Bronchial epithelial cell (primary cell): ENCODE results near the gene KRT35. TPM values are rescaled to one million over a fixed set of nuclear protein-coding genes. Genes with fewer than 3 reads are reported as not detected.

Experiments
- DNase-seq: peaks from one replicate; pipeline ENCODE4 v3.0.0-alpha.2; 2010; ENCODE audit warnings: low read depth
- FAIRE-seq: peaks from 2 replicates; lab custom pipeline; 2011; peaks lifted over from hg19 to GRCh38; lab: Jason Lieb, UNC
- H3K27me3 ChIP-seq: 2 replicates; pipeline ENCODE4 v1.5.1; 2011; ENCODE audit warnings: low read length; ENCODE audit not compliant: control insufficient read depth, insufficient read depth
- H3K36me3 ChIP-seq: 2 replicates; pipeline ENCODE4 v1.5.1; 2011; ENCODE audit warnings: low read length; ENCODE audit not compliant: control insufficient read depth, insufficient read depth
- H3K4me3 ChIP-seq: 2 replicates; pipeline ENCODE4 v1.5.1; 2011; ENCODE audit warnings: mild to moderate bottlenecking, low read depth, low read length, control low read depth
- CTCF ChIP-seq: IDR thresholded peaks from 2 replicates; pipeline ENCODE4 v1.5.1; 2011; ENCODE audit warnings: mild to moderate bottlenecking, moderate library complexity, low read length, control low read depth, inconsistent platforms; ENCODE audit not compliant: insufficient read depth, severe bottlenecking
- total RNA-seq: library from RNA; depleted of rRNA; stranded (reverse); fragments of >200 nt; gene quantifications from 2 replicates; pipeline ENCODE4 v1.2.1, GENCODE V29; 2014

KRT35 gene
- total RNA-seq, 1 donor from 2014 or later = not detected

GRCh38 chr17:41483531-41483930 is 2.6 kb upstream of the KRT35 start:
- no peak for FAIRE-seq
- Histone ChIP-seq H3K4me3 (no peak overlapping the region), H3K36me3 (no peaks in the 10 kb centered on the region), H3K27me3 (no peaks in the 10 kb centered on the region)
- TF ChIP-seq CTCF = no peak
- DNase-seq = no peak

GRCh38 chr17:41480581-41480980 is 370 bp downstream of the KRT35 start:
- FAIRE-seq (no peak), DNase-seq (no peak)
- H3K27me3 ChIP-seq = peaks cover 1% of the 10 kb centered on the region
- no peaks in the 10 kb centered on the region for H3K36me3 ChIP-seq
- TF ChIP-seq CTCF = no peak
- no peak overlapping the region for H3K4me3 ChIP-seq

GRCh38 chr17:41480136-41480535 is 815 bp downstream of the KRT35 start:
- no peak for TF ChIP-seq CTCF
- DNase-seq = no peak
- Histone ChIP-seq H3K36me3 (no peaks in the 10 kb centered on the region), H3K27me3 (peaks cover 1% of the 10 kb centered on the region), H3K4me3 (no peak overlapping the region)
- no peak for FAIRE-seq

- no peak for FAIRE-seq
- Histone ChIP-seq H3K4me3 (no peak overlapping the region), H3K36me3 (no peaks in the 10 kb centered on the region), H3K27me3 (peaks cover 1% of the 10 kb centered on the region)
- DNase-seq = no peak
- TF ChIP-seq CTCF = no peak
These were observed 2.7 kb downstream of the KRT35 start for GRCh38 chr17:41478237-41478636.

GRCh38 chr17:41476866-41477815 is 3.8 kb downstream of the KRT35 start:
- no peak for FAIRE-seq
- DNase-seq = no peak
- TF ChIP-seq CTCF = no peak

More at GRCh38 chr17:41476866-41477815, 3.8 kb downstream of the KRT35 start:
- Histone ChIP-seq H3K36me3 (no peaks in the 10 kb centered on the region), H3K4me3 (no peak overlapping the region), H3K27me3 (peaks cover 1% of the 10 kb centered on the region)
